ENCODE measurements around the gene FRMD5. TPM values are rescaled to one million over a fixed set of nuclear protein-coding genes. Genes with fewer than 3 reads are reported as not detected.

FRMD5 gene
- total RNA-seq, 1 donor from 2014 or later = 62.4 TPM

DNA sequence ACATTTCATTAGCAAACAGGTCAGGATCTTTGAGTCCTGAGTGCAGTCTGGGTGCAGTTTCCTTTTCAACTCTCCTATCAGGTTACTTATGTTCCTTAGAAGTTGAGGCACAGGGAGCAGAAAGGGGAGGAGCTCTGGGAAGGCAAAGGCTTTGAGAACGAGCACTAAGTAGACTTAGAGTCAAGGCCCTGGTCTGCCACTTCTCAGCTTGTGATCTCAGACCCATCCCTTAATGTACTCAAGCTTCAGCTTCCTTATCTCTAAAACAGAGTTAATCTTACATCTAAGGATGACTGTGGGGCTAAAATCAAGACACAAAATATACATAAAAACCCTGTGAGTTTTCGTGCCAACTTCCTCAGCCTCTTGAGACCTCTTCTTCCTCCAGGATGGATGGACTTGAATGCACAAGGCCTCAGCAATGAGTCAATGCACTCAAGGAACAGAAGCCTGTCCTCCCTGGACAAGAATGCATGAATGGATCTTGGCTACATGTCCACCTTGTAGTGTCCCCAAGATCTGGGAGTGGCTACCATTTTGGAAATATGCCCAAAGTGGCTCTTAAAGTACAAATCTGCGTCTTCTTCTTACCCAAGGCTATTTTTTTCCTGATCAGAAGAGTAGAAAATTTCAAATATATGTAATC lies 263.2 kb downstream of the FRMD5 start:
- intact Hi-C loops (cut with micrococcal nuclease) = no loop called here
- H3K27me3 ChIP-seq (ENCODE audit: low read depth) = no peaks in the 10 kb centered on the region
- no peak for DNase-seq

GRCh38 chr15:43931119-43931518 lies 264.0 kb downstream of the FRMD5 start:
- intact Hi-C loops (cut with micrococcal nuclease) = no loop called here
- Histone ChIP-seq H3K9me3 (replicated peaks) (no peaks in the 10 kb centered on the region), H3K27me3 (ENCODE audit: low read depth) (no peaks in the 10 kb centered on the region), H3K4me1 (peaks cover 30% of the 10 kb centered on the region), H3K4me3 (no peak overlapping the region), H3K36me3 (no peaks in the 10 kb centered on the region), H3K27ac (replicated peaks) (no peak overlapping the region)
- DNase-seq = no peak
- TF ChIP-seq, protein P1, sequence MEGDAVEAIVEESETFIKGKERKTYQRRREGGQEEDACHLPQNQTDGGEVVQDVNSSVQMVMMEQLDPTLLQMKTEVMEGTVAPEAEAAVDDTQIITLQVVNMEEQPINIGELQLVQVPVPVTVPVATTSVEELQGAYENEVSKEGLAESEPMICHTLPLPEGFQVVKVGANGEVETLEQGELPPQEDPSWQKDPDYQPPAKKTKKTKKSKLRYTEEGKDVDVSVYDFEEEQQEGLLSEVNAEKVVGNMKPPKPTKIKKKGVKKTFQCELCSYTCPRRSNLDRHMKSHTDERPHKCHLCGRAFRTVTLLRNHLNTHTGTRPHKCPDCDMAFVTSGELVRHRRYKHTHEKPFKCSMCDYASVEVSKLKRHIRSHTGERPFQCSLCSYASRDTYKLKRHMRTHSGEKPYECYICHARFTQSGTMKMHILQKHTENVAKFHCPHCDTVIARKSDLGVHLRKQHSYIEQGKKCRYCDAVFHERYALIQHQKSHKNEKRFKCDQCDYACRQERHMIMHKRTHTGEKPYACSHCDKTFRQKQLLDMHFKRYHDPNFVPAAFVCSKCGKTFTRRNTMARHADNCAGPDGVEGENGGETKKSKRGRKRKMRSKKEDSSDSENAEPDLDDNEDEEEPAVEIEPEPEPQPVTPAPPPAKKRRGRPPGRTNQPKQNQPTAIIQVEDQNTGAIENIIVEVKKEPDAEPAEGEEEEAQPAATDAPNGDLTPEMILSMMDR (IDR thresholded peaks at IDR 0.05; ENCODE audit: borderline replicate concordance) = no peak

More for the DNA sequence above, 263.2 kb downstream of the FRMD5 start:
- TF ChIP-seq, protein P1 (IDR thresholded peaks at IDR 0.05; ENCODE audit: borderline replicate concordance) = no peak
- Histone ChIP-seq H3K27ac (replicated peaks) (no peak overlapping the region), H3K4me1 (peaks cover 30% of the 10 kb centered on the region), H3K9me3 (replicated peaks) (no peaks in the 10 kb centered on the region), H3K4me3 (no peak overlapping the region), H3K36me3 (no peaks in the 10 kb centered on the region)

DNA sequence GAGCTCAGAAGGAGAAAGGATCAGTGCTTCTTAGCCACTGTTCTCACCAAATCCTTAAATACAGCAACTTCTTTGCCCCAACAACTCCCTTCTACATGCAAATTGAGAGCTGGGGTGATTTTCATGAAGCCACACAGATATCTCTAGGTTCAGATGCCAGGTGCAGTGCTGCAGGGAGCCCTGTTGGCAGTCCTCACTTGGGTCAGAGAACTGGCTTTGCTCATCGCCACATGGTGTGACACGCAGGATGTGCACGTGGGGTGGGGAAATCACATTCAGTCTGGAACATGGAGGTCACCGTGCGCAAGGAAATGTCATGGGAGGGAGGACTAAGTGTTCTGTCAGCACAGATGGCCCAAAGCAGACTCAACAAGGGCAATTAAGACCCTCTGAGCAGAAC lies 264.5 kb downstream of the FRMD5 start:
- H3K4me1 ChIP-seq = peaks cover 30% of the 10 kb centered on the region
- peak; percentile 56 for DNase-seq
- peak overlapping the region; percentile 9 for H3K27ac ChIP-seq (replicated peaks)
- TF ChIP-seq, protein P1 (IDR thresholded peaks at IDR 0.05; ENCODE audit: borderline replicate concordance) = no peak
- no peaks in the 10 kb centered on the region for H3K36me3 ChIP-seq
- no peaks in the 10 kb centered on the region for H3K27me3 ChIP-seq (ENCODE audit: low read depth)
- H3K4me3 ChIP-seq = no peak overlapping the region
- no peaks in the 10 kb centered on the region for H3K9me3 ChIP-seq (replicated peaks)
- intact Hi-C loops (cut with micrococcal nuclease) = no loop called here

DNA sequence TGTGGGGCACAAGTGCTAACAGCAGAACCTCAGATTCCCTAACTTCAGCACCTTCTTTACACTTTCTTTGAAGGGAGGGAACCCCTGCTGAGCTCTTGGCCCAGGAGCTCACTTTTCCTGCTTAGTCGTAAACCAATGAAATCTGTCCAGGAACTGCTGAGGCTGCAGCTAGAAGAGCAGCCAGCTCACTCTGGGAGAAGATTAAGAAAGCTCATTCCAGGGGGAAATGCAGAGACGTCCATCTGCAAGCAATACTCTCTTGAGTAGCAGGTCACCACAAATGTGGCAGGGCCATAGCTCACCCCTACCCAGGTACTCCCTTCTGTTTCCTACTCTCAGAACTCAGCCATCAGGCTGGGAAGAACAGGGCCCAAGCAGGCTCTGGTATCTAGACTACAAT lies 265.0 kb downstream of the FRMD5 start:
- TF ChIP-seq, protein P1 (IDR thresholded peaks at IDR 0.05; ENCODE audit: borderline replicate concordance) = no peak
- Histone ChIP-seq H3K4me1 (peaks cover 30% of the 10 kb centered on the region), H3K27me3 (ENCODE audit: low read depth) (no peaks in the 10 kb centered on the region), H3K27ac (replicated peaks) (peak overlapping the region; percentile 9), H3K9me3 (replicated peaks) (no peaks in the 10 kb centered on the region), H3K4me3 (no peak overlapping the region), H3K36me3 (no peaks in the 10 kb centered on the region)
- intact Hi-C loops (cut with micrococcal nuclease) = no loop called here
- no peak for DNase-seq

- H3K4me3 ChIP-seq = no peak overlapping the region
- DNase-seq = no peak
- H3K36me3 ChIP-seq = no peaks in the 10 kb centered on the region
- TF ChIP-seq, protein P1 (IDR thresholded peaks at IDR 0.05; ENCODE audit: borderline replicate concordance) = no peak
- intact Hi-C loops (cut with micrococcal nuclease) = no loop called here
- no peaks in the 10 kb centered on the region for H3K9me3 ChIP-seq (replicated peaks)
- H3K4me1 ChIP-seq = peaks cover 29% of the 10 kb centered on the region
- H3K27me3 ChIP-seq (ENCODE audit: low read depth) = no peaks in the 10 kb centered on the region
- H3K27ac ChIP-seq (replicated peaks) = no peak overlapping the region
Observed at GRCh38 chr15:43928152-43928551, 266.9 kb downstream of the FRMD5 start.

Measured in left ventricle myocardium inferior (tissue), 1 donor.